Stimulated activated naive CD4-positive, alpha-beta T cell (primary cell): Measurements from ENCODE around the gene CFAP97D2.
"Not testable (repeated sequence)": the region's sequence is repeated elsewhere in the genome, so short reads cannot be mapped to it uniquely, and the experiment has no call there.

Source experiments
- DNase-seq, 6 experiments: peaks; one replicate each; lab custom pipeline; 2025; lab: John Stamatoyannopoulos, UW

Gene CFAP97D2

GRCh38 chr13:114179087-114179658 lies at the start of gene CFAP97D2:
TSS of gene CFAP97D2 (plus strand) at chr13:114179257. CDS start at chr13:114179331, 74 bp downstream.
- DNase-seq, result no peak

GRCh38 chr13:114129649-114130062 lies 49.4 kb upstream of the CFAP97D2 start:
- peak in 2 of 6 experiments; percentile 21 to 52 for DNase-seq

DNA sequence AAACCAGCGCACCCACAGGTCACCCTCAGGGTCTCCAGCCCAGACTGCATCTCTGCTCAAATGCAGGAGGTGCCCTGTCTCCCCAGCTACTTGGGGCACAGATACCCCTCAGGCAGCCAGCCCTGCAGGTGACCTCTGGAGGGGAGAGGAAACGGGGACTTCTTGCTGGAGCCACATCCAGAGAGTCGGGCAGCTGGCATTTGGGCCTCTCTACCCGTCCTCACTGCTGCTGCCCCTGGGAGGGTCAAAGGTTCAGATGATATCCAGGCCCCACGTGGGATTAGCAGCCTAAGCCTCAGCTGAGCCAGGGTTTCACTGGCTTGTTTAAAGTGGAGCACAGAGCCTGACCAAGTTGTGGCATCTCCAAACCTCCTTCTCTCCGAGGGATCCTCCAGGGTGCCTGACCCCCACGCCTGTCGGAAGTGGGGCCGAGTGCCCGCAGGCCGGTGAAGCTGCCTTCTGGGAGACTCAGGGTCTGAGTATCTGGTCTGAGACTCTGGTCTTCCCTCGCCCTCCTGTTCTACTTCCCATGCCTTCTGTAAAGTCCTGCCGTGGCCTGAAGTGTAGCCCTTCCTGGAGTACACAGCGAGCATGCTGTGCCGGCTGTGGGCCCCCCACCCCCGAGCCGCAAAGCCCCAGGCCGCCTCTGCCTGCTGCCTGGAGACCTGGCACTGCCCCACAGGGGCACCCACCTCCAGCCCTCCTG lies 48.8 kb upstream of the CFAP97D2 start:
- DNase-seq, result no peak

- DNase-seq, result peak; percentile 27 to 83 (median 70)
Observed at GRCh38 chr13:114130837-114131582, 48.0 kb upstream of the CFAP97D2 start.

GRCh38 chr13:114131583-114132418 lies 47.3 kb upstream of the CFAP97D2 start:
- DNase-seq, result peak in 5 of 6 experiments; percentile 26 to 73 (median 51)

- DNase-seq, result peak; percentile 34 to 78 (median 55)
Observed at GRCh38 chr13:114132419-114133121, 46.5 kb upstream of the CFAP97D2 start, which contains the start of gene RASA3. TSS of gene RASA3 (minus strand) at chr13:114132623. CDS start at chr13:114132489, 134 bp downstream.

- DNase-seq, result not testable (repeated sequence)
Observed at GRCh38 chr13:114133126-114133525, 45.9 kb upstream of the CFAP97D2 start.

- DNase-seq, result not testable (repeated sequence)
Observed at GRCh38 chr13:114133552-114133951, 45.5 kb upstream of the CFAP97D2 start.

DNA sequence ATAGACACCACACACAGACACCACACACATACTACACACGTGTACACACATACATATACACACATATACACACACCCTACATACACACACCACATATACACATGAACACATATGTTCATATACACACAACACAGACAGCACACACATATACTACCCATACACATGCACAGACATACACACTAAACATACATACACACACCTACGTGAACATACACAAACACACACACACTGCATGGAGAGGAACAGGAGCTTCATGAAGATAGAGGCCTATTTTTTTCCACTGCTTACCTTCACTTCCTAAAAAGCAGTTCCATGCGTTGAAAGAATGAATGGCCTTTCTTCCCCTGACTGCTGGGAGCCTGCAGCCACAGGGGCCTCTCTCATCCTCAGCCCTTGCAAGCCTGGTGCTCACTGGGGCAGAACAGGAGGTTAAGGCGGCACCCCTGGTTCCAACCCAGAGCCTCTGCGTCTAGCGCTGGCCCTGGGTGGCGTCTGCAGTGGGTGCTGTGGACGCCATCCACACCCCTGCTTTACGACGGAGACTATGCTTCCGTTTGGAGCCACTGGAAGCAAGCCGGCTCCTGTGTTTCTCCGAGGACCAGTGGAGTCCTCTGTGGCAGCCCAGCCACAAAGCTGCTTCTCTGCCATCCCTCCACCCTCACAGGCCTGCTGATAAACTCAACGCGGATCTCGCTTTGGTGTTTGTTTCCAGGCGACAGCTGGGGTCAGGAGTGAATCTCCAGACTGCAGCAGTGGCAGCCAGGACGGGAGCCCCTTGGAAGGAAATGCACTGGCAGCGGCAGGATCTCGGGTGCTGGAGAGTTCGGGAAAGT lies 44.7 kb upstream of the CFAP97D2 start:
- DNase-seq, result peak in 1 of 6 experiments; percentile 54

DNA sequence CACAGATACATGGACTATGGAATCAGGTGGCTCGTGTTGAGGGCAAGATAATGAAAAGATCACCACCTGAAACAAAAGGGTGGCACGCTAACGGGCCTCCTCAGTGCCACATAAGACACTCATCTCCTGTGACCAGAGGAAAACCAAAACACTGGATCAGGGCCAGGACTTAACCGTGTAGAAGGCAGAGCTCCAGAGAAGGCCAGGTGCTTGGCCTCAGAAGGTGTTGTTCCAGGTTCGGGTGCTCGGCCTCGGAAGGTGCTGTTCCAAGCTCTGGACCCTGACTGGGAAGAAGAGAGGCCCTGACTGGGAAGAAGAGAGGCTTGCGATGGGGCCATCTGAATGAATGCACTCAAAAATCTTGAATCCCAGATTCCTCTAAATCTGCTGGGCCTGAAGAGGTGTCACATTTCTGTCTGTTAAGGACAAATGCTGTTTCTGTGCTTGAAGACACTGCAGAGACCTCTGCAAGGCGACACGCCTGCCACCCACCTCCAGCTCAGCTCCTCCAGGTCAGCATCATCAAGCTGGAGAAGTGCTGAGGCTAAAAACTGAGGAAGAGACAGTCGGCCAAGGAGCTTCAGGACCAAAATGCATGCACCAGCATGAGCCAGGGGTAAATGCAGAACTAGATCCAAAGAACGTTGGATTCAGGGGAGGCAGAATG lies 44.0 kb upstream of the CFAP97D2 start:
- no peak for DNase-seq

GRCh38 chr13:114135731-114136171 lies 43.3 kb upstream of the CFAP97D2 start:
- no peak for DNase-seq

DNA sequence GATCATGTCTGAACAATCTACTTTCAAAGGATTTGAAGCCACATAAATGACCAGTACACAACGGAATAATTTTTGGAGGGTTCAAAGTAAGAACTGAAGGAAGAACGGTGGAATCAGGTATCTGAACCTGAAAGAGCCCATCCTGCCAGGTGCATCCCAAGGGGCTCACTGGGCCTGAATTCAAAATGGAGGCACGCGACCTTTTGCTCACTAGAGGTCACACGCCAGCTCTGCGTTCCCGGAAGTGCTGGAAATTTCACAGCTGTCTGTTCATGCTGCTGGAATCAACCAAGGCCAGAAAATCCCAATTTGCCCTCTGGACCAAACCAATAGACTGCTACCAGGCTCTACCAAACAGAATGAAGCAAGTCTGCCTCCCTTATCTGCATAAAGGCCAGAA lies 42.5 kb upstream of the CFAP97D2 start:
- no peak for DNase-seq

GRCh38 chr13:114140131-114140905 lies 38.7 kb upstream of the CFAP97D2 start:
- DNase-seq, result peak; percentile 24 to 79 (median 54)

DNA sequence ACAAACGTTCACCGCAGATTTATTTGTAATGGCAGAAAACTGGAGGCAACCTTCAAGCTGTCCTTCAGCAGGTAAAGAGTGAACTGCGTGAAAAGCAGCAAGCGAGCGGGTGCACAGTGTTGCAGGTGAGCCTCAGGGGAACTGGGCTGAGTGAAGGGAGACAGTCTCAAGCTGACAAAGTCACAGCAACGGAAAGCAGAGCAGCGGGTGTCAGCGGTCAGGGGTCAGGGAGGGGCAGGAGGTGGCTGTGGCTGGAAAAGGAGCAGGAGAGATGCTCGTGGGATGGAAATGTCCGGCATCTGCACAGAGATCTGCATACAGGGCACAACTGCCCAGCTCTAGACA lies 38.2 kb upstream of the CFAP97D2 start:
- DNase-seq, result peak; percentile 27 to 79 (median 50)

GRCh38 chr13:114141261-114141996 lies 37.6 kb upstream of the CFAP97D2 start:
- DNase-seq, result no peak

DNA sequence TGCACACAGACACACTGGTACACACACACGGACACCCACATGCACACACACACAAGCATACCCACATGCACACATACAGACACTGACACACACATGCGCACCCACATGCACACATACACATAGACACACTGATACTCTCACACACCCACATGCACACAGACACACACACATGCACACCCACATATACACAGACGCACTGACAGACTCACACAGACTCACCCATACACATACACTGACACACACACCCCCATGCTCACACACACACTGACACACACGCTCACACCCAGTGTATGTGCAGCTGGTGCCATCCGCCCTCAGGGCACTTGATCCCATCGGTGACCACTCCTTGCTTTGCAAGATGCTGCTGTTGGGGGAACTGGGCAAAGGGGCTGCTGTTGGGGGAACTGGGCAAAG lies 36.9 kb upstream of the CFAP97D2 start:
- DNase-seq, result peak in 1 of 6 experiments; percentile 72

GRCh38 chr13:114142640-114143490 lies 36.2 kb upstream of the CFAP97D2 start:
- DNase-seq, result peak; percentile 60 to 95 (median 80)
